ENCODE measurements around the gene ADGRB3.
"Not testable (repeated sequence)": the region's sequence is repeated elsewhere in the genome, so short reads cannot be mapped to it uniquely, and the experiment has no call there.

Gene ADGRB3

GRCh38 chr6:68741501-68742386 lies 106.7 kb downstream of the ADGRB3 start:
- no peaks in the 10 kb centered on the region for H3K9me3 ChIP-seq (ENCODE audit: severe bottlenecking)
- no peak overlapping the region for H3K4me3 ChIP-seq (ENCODE audit: low read depth, low read length)
- no peaks in the 10 kb centered on the region for H3K36me3 ChIP-seq
- DNase-seq = no peak
- H3K27ac ChIP-seq = no peak overlapping the region
- no peaks in the 10 kb centered on the region for H3K27me3 ChIP-seq (ENCODE audit: insufficient read depth, low read depth, severe bottlenecking)
- TF ChIP-seq CTCF (IDR thresholded peaks at IDR 0.05; ENCODE audit: low read depth, low read length) = no peak

- Histone ChIP-seq H3K27ac (no peak overlapping the region), H3K27me3 (ENCODE audit: insufficient read depth, low read depth, severe bottlenecking) (no peaks in the 10 kb centered on the region), H3K9me3 (ENCODE audit: severe bottlenecking) (no peaks in the 10 kb centered on the region), H3K36me3 (no peaks in the 10 kb centered on the region), H3K4me3 (ENCODE audit: low read depth, low read length) (no peak overlapping the region)
- no peak for TF ChIP-seq CTCF (IDR thresholded peaks at IDR 0.05; ENCODE audit: low read depth, low read length)
- no peak for DNase-seq
These were observed 108.0 kb downstream of the ADGRB3 start for GRCh38 chr6:68743099-68743498.

- not testable (repeated sequence) for H3K9me3 ChIP-seq (ENCODE audit: severe bottlenecking); H3K4me3 ChIP-seq (ENCODE audit: low read depth, low read length); H3K36me3 ChIP-seq; H3K27me3 ChIP-seq (ENCODE audit: insufficient read depth, low read depth, severe bottlenecking); DNase-seq; H3K27ac ChIP-seq
These were observed 109.3 kb downstream of the ADGRB3 start for GRCh38 chr6:68744376-68744775.

- H3K27ac ChIP-seq = no peak overlapping the region
- no peak for DNase-seq
- no peak overlapping the region for H3K4me3 ChIP-seq (ENCODE audit: low read depth, low read length)
- H3K9me3 ChIP-seq (ENCODE audit: severe bottlenecking) = no peaks in the 10 kb centered on the region
- H3K36me3 ChIP-seq = no peaks in the 10 kb centered on the region
- no peaks in the 10 kb centered on the region for H3K27me3 ChIP-seq (ENCODE audit: insufficient read depth, low read depth, severe bottlenecking)
- TF ChIP-seq CTCF (IDR thresholded peaks at IDR 0.05; ENCODE audit: low read depth, low read length) = no peak
These were observed 111.3 kb downstream of the ADGRB3 start for GRCh38 chr6:68746376-68746775.

- Histone ChIP-seq H3K36me3 (no peaks in the 10 kb centered on the region), H3K4me3 (ENCODE audit: low read depth, low read length) (no peak overlapping the region), H3K27ac (no peak overlapping the region), H3K9me3 (ENCODE audit: severe bottlenecking) (no peaks in the 10 kb centered on the region), H3K27me3 (ENCODE audit: insufficient read depth, low read depth, severe bottlenecking) (no peaks in the 10 kb centered on the region)
- TF ChIP-seq CTCF (IDR thresholded peaks at IDR 0.05; ENCODE audit: low read depth, low read length) = no peak
- DNase-seq = no peak
These were observed 112.2 kb downstream of the ADGRB3 start for GRCh38 chr6:68747110-68747790.

GRCh38 chr6:68747832-68748231 lies 112.8 kb downstream of the ADGRB3 start:
- not testable (repeated sequence) for H3K27ac ChIP-seq; H3K9me3 ChIP-seq (ENCODE audit: severe bottlenecking); H3K36me3 ChIP-seq; DNase-seq; H3K4me3 ChIP-seq (ENCODE audit: low read depth, low read length); H3K27me3 ChIP-seq (ENCODE audit: insufficient read depth, low read depth, severe bottlenecking)
